Fibroblast of the aortic adventitia (primary cell): ENCODE data around the gene HOATZ. TPM values are rescaled to one million over a fixed set of nuclear protein-coding genes. Genes with fewer than 3 reads are reported as not detected.

Source experiments
- DNase-seq: peaks from one replicate; pipeline ENCODE4 v3.0.0-alpha.2; 2010; ENCODE audit warnings: low read depth
- H3K4me3 ChIP-seq: 2 replicates; pipeline ENCODE4 v1.5.1; 2011; ENCODE audit warnings: low read depth, mild to moderate bottlenecking, control low read depth, low read length, moderate library complexity
- CTCF ChIP-seq: IDR thresholded peaks from 2 replicates; pipeline ENCODE4 v1.5.1; 2011; ENCODE audit warnings: mild to moderate bottlenecking, low read length, control low read depth, inconsistent platforms; ENCODE audit not compliant: insufficient read depth
- total RNA-seq: library from RNA; depleted of rRNA; stranded (reverse); fragments of >200 nt; gene quantifications from 2 replicates; pipeline ENCODE4 v1.2.3, GENCODE V29; 2012; ENCODE audit warnings: low replicate concordance

HOATZ gene
- not detected in 2 replicates for total RNA-seq

GRCh38 chr11:111514216-111515031, at the start of gene HOATZ:
Gene HOATZ, plus strand, starts transcription at chr11:111514778. Its CDS starts 7 bp downstream, at chr11:111514785.
- H3K4me3 ChIP-seq: no peak within 1 kb of the TSS
- TF ChIP-seq CTCF: no peak
- no peak for DNase-seq

- TF ChIP-seq CTCF: no peak
- no peak overlapping the region for H3K4me3 ChIP-seq
- peak; percentile 48 for DNase-seq
These were observed 49.2 kb upstream of the HOATZ start for GRCh38 chr11:111465400-111465799.

GRCh38 chr11:111466615-111467014, 48.0 kb upstream of the HOATZ start:
- no peak overlapping the region for H3K4me3 ChIP-seq

GRCh38 chr11:111469200-111469599, 45.4 kb upstream of the HOATZ start:
- DNase-seq: peak; percentile 19
- TF ChIP-seq CTCF: no peak
- no peak overlapping the region for H3K4me3 ChIP-seq

More at GRCh38 chr11:111466615-111467014, 48.0 kb upstream of the HOATZ start:
- DNase-seq: no peak
- no peak for TF ChIP-seq CTCF

GRCh38 chr11:111472228-111472627, 42.4 kb upstream of the HOATZ start:
- no peak for TF ChIP-seq CTCF
- no peak overlapping the region for H3K4me3 ChIP-seq
- no peak for DNase-seq

- no peak overlapping the region for H3K4me3 ChIP-seq
- no peak for DNase-seq
- TF ChIP-seq CTCF: no peak
These were observed 40.1 kb upstream of the HOATZ start for GRCh38 chr11:111474432-111474831.
